ENCODE data around the gene SF1.
A peak's percentile ranks its signal among the peaks of the same experiment; 100 is the strongest.

SF1 gene

GRCh38 chr11:64745521-64746328 is 32.6 kb downstream of the SF1 start:
- no peak for DNase-seq (ENCODE audit: low spot score)

GRCh38 chr11:64745189-64745520 is 33.2 kb downstream of the SF1 start:
- no peak for DNase-seq (ENCODE audit: low spot score)

GRCh38 chr11:64744544-64745188 is 33.7 kb downstream of the SF1 start:
- DNase-seq (ENCODE audit: low spot score), result no peak

- DNase-seq (ENCODE audit: low spot score), result peak; percentile 88
Measured at GRCh38 chr11:64743591-64744543, 34.5 kb downstream of the SF1 start, which contains the start of gene RASGRP2. RASGRP2 (minus strand) TSS chr11:64744142; CDS start chr11:64742866, 1,276 bp downstream.

GRCh38 chr11:64742889-64743590 is 35.3 kb downstream of the SF1 start:
- DNase-seq (ENCODE audit: low spot score), result peak; percentile 93

GRCh38 chr11:64742087-64742888 is 36.1 kb downstream of the SF1 start:
- DNase-seq (ENCODE audit: low spot score), result peak; percentile 61

- no peak for DNase-seq (ENCODE audit: low spot score)
Measured at GRCh38 chr11:64741375-64742086, 36.8 kb downstream of the SF1 start.

GRCh38 chr11:64739871-64740270 is 38.5 kb downstream of the SF1 start:
- no peak for DNase-seq (ENCODE audit: low spot score)

GRCh38 chr11:64736654-64737053 is 41.7 kb downstream of the SF1 start:
- no peak for DNase-seq (ENCODE audit: low spot score)

- no peak for DNase-seq (ENCODE audit: low spot score)
Measured at GRCh38 chr11:64735725-64736259, 42.5 kb downstream of the SF1 start.

GRCh38 chr11:64734811-64735724 is 43.3 kb downstream of the SF1 start:
- DNase-seq (ENCODE audit: low spot score), result no peak

- no peak for DNase-seq (ENCODE audit: low spot score)
Measured at GRCh38 chr11:64731601-64732000, 46.7 kb downstream of the SF1 start.

- no peak for DNase-seq (ENCODE audit: low spot score)
Measured at GRCh38 chr11:64729851-64730382, 48.4 kb downstream of the SF1 start.

GRCh38 chr11:64728757-64729365 is 49.5 kb downstream of the SF1 start:
- DNase-seq (ENCODE audit: low spot score), result no peak

GRCh38 chr11:64726867-64727530 is 51.3 kb downstream of the SF1 start:
- no peak for DNase-seq (ENCODE audit: low spot score)

- no peak for DNase-seq (ENCODE audit: low spot score)
Measured at GRCh38 chr11:64726211-64726641, 52.1 kb downstream of the SF1 start.

GRCh38 chr11:64724863-64725532 is 53.3 kb downstream of the SF1 start:
- peak; percentile 66 for DNase-seq (ENCODE audit: low spot score)

Data from HuH-7.5 (cell line).